PC-3 (cell line): Measurements from ENCODE around the gene OR8K3. TPM values are rescaled to one million over a fixed set of nuclear protein-coding genes. Genes with fewer than 3 reads are reported as not detected.

Experiments
- ATAC-seq: fragments of 200-7000 bp; cut with Tn5 transposase; 2 replicates; pipeline ENCODE4 v1.9.1; 2020; ENCODE audit warnings: mild to moderate bottlenecking, moderate library complexity
- BruUV-seq: library from RNA; stranded (reverse); fragments of 400-500 nt; replicated peaks from 2 replicates; lab custom pipeline; 2021; lab: Mats Ljungman, UMichigan
- CTCF ChIA-PET: fragments of 300-600 bp; sonication (Branson Sonifier 250); formaldehyde crosslinking; loops from one replicate; lab custom pipeline; 2022; ENCODE audit warnings: antibody characterized with exemption; lab: Charles Lee
- POLR2A ChIA-PET: fragments of 300-600 bp; sonication (Branson Sonifier 250); formaldehyde crosslinking; loops from one replicate; lab custom pipeline; 2022; ENCODE audit warnings: antibody characterized with exemption; ENCODE audit not compliant: unreplicated experiment; lab: Charles Lee
- DNase-seq: peaks from one replicate; pipeline ENCODE4 v3.0.0-alpha.2; 2015
- H2AFZ ChIP-seq: fragments of 300-600 bp; sonication (generic); 2 replicates; pipeline ENCODE4 v1.6.0; 2016; ENCODE audit warnings: antibody characterized with exemption, low read length
- H3F3A ChIP-seq: fragments of 300-600 bp; sonication (generic); one replicate; pipeline ENCODE4 v1.6.0; 2017; ENCODE audit warnings: antibody characterized with exemption, low read length, control low read depth, mild to moderate bottlenecking; ENCODE audit not compliant: unreplicated experiment
- H3K27ac ChIP-seq: fragments of 300-600 bp; sonication (generic); 2 replicates; pipeline ENCODE4 v1.5.1; 2016; ENCODE audit warnings: mild to moderate bottlenecking, low read length
- H3K27me3 ChIP-seq: fragments of 300-600 bp; sonication (generic); 2 replicates; pipeline ENCODE4 v1.6.1; 2016; ENCODE audit warnings: low read length, mixed read lengths
- H3K36me3 ChIP-seq: fragments of 300-600 bp; sonication (generic); 2 replicates; pipeline ENCODE4 v1.6.1; 2016; ENCODE audit warnings: low read depth, mixed run types, low read length, mixed read lengths
- H3K4me1 ChIP-seq: fragments of 300-600 bp; sonication (generic); 2 replicates; pipeline ENCODE4 v1.5.1; 2016; ENCODE audit warnings: low read length; ENCODE audit not compliant: insufficient read depth
- H3K4me2 ChIP-seq: fragments of 300-600 bp; sonication (generic); 2 replicates; pipeline ENCODE4 v1.6.0; 2016; ENCODE audit warnings: low read length
- H3K4me3 ChIP-seq: fragments of 300-600 bp; sonication (generic); 2 replicates; pipeline ENCODE4 v1.5.1; 2016; ENCODE audit warnings: mild to moderate bottlenecking, low read length, mixed read lengths
- H3K79me2 ChIP-seq: fragments of 300-600 bp; sonication (generic); 2 replicates; pipeline ENCODE4 v1.6.1; 2017; ENCODE audit warnings: low read length, mixed read lengths
- H3K9ac ChIP-seq: fragments of 300-600 bp; sonication (generic); 2 replicates; pipeline ENCODE4 v1.6.0; 2016; ENCODE audit warnings: mild to moderate bottlenecking, low read length
- H3K9me2 ChIP-seq: fragments of 300-600 bp; sonication (generic); replicated peaks from 2 replicates; pipeline ENCODE4 v1.6.1; 2016; ENCODE audit warnings: mixed run types, low read length, mixed read lengths
- H3K9me3 ChIP-seq: fragments of 300-600 bp; sonication (generic); 2 replicates; pipeline ENCODE4 v1.6.1; 2016; ENCODE audit warnings: low read length, mixed read lengths
- H4K20me1 ChIP-seq: fragments of 300-600 bp; sonication (generic); 2 replicates; pipeline ENCODE4 v1.6.1; 2016; ENCODE audit warnings: low read length, mixed read lengths
- EZH2 ChIP-seq: fragments of 300-600 bp; sonication (generic); IDR thresholded peaks from one replicate; pipeline ENCODE4 v1.6.1; 2017; ENCODE audit warnings: antibody characterized with exemption, mild to moderate bottlenecking, low read length; ENCODE audit not compliant: unreplicated experiment
- EZH2phosphoT487 ChIP-seq: fragments of 300-600 bp; sonication (generic); IDR thresholded peaks from 2 replicates; pipeline ENCODE4 v1.6.1; 2018; ENCODE audit warnings: mild to moderate bottlenecking, antibody characterized with exemption, low read length, borderline replicate concordance
- intact Hi-C: fragments of 100-400 bp; cut with micrococcal nuclease; formaldehyde crosslinking; loops from 2 replicates; pipeline ENCODE4 v1.9.0; 2023
- total RNA-seq: library from RNA; depleted of rRNA; stranded (reverse); fragments of >200 nt; gene quantifications from 2 replicates; pipeline ENCODE4 v1.2.3, GENCODE V29; 2014
- TF ChIP-seq, protein P1 (sequence below): fragments of 300-600 bp; sonication (generic); conservative IDR thresholded peaks from 2 replicates; pipeline ENCODE4 v1.5.1; 2017; ENCODE audit warnings: antibody characterized with exemption, low read depth, mild to moderate bottlenecking, low read length

Gene OR8K3
- total RNA-seq, 1 experiment from 2014 or later = not detected

DNA sequence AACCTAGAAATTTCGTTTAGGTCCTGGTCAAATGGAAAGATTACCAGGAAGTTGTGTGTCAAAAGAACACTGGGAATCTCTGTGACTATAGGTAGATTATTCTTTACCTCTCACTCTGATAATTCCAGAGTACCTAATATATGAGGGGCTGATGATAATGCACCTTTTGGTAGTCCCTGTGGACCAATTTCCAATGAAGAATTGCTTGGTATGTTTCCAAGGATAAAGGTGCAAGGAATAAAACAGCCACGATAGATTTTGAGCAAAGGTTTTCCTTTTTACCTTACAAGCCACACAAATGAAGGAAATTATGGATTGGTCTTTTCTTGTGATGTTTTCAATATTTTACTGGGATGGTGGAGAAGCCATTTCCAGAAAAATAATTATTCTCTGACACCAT lies 22.8 kb upstream of the OR8K3 start, which contains the start of gene OR8H1:
TSS of gene OR8H1 (minus strand) at position 101 of the 400 bp plus-strand sequence. CDS start 1,192 bp downstream, outside the sequence.
- ATAC-seq (no peak), DNase-seq (no peak)
- Histone ChIP-seq H3K9me2 (no peaks in the 10 kb centered on the region), H2AFZ (no peak within 1 kb of the TSS), H3K4me1 (no peaks in the 10 kb centered on the region), H3K79me2 (no peaks in the 10 kb centered on the region), H3K4me3 (no peak within 1 kb of the TSS), H4K20me1 (no peaks in the 10 kb centered on the region), H3F3A (no peaks in the 10 kb centered on the region), H3K9ac (no peak within 1 kb of the TSS), H3K36me3 (no peaks in the 10 kb centered on the region), H3K27ac (no peak within 1 kb of the TSS), H3K4me2 (no peak within 1 kb of the TSS), H3K9me3 (0 out of 2 replicates have a peak, but pooled peaks cover 12% of the 10 kb centered on the region), H3K27me3 (no peaks in the 10 kb centered on the region; the same call in 1 of the 2 replicates)
- TF ChIP-seq EZH2 (no peak), EZH2phosphoT487 (no peak)
- TF ChIP-seq, protein P1, sequence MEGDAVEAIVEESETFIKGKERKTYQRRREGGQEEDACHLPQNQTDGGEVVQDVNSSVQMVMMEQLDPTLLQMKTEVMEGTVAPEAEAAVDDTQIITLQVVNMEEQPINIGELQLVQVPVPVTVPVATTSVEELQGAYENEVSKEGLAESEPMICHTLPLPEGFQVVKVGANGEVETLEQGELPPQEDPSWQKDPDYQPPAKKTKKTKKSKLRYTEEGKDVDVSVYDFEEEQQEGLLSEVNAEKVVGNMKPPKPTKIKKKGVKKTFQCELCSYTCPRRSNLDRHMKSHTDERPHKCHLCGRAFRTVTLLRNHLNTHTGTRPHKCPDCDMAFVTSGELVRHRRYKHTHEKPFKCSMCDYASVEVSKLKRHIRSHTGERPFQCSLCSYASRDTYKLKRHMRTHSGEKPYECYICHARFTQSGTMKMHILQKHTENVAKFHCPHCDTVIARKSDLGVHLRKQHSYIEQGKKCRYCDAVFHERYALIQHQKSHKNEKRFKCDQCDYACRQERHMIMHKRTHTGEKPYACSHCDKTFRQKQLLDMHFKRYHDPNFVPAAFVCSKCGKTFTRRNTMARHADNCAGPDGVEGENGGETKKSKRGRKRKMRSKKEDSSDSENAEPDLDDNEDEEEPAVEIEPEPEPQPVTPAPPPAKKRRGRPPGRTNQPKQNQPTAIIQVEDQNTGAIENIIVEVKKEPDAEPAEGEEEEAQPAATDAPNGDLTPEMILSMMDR = no peak
- no TSS peak for BruUV-seq
- ChIA-PET POLR2A (no interaction called here), CTCF (no interaction called here)
- intact Hi-C loops = no loop called here

GRCh38 chr11:56296898-56297297 lies 18.0 kb upstream of the OR8K3 start:
- BruUV-seq = no TSS peak
- H3K9me3 ChIP-seq = no peaks in the 10 kb centered on the region
- H3K4me1 ChIP-seq = no peaks in the 10 kb centered on the region
- no peak overlapping the region for H3K27ac ChIP-seq
- DNase-seq (no peak), ATAC-seq (no peak)
- no peak overlapping the region for H3K9ac ChIP-seq
- H3K79me2 ChIP-seq = no peaks in the 10 kb centered on the region
- POLR2A ChIA-PET = no interaction called here
- no peak overlapping the region for H3K4me3 ChIP-seq
- TF ChIP-seq EZH2phosphoT487 (no peak), EZH2 (no peak)
- TF ChIP-seq, protein P1 = no peak
- no peaks in the 10 kb centered on the region for H4K20me1 ChIP-seq
- no peaks in the 10 kb centered on the region for H3F3A ChIP-seq
- no peaks in the 10 kb centered on the region for H3K36me3 ChIP-seq
- CTCF ChIA-PET = no interaction called here
- intact Hi-C loops = no loop called here
- no peaks in the 10 kb centered on the region for H3K27me3 ChIP-seq
- no peaks in the 10 kb centered on the region for H3K9me2 ChIP-seq
- H2AFZ ChIP-seq = no peak overlapping the region
- H3K4me2 ChIP-seq = no peak overlapping the region

GRCh38 chr11:56307836-56308235 lies 7.1 kb upstream of the OR8K3 start:
- H3K27me3 ChIP-seq = no peaks in the 10 kb centered on the region
- H3K4me3 ChIP-seq = no peak overlapping the region
- no peaks in the 10 kb centered on the region for H3K36me3 ChIP-seq
- H3K9me2 ChIP-seq = no peaks in the 10 kb centered on the region
- no TSS peak for BruUV-seq
- peaks cover 46% of the 10 kb centered on the region for H3K9me3 ChIP-seq
- no peak overlapping the region for H3K9ac ChIP-seq
- POLR2A ChIA-PET = no interaction called here
- ATAC-seq (no peak), DNase-seq (no peak)
- H4K20me1 ChIP-seq = no peaks in the 10 kb centered on the region
- H3K27ac ChIP-seq = no peak overlapping the region
- H3K79me2 ChIP-seq = no peaks in the 10 kb centered on the region
- TF ChIP-seq EZH2 = no peak
- TF ChIP-seq, protein P1 = no peak
- TF ChIP-seq EZH2phosphoT487 = no peak
- CTCF ChIA-PET = no interaction called here
- no peaks in the 10 kb centered on the region for H3F3A ChIP-seq
- H2AFZ ChIP-seq = no peak overlapping the region
- H3K4me2 ChIP-seq = no peak overlapping the region
- no peaks in the 10 kb centered on the region for H3K4me1 ChIP-seq
- intact Hi-C loops = no loop called here
